Natural killer cell treated with Interleukin-12 subunit alpha and Interleukin-12 subunit beta and Interleukin-15 and Interleukin-18, amount 100 ng/mL, for 72 hours (primary cell): ENCODE data around the gene PTH2R. TPM values are rescaled to one million over a fixed set of nuclear protein-coding genes. Genes with fewer than 3 reads are reported as not detected.
A peak's percentile ranks its signal among the peaks of the same experiment; 100 is the strongest.
"Not testable (repeated sequence)": the region's sequence is repeated elsewhere in the genome, so short reads cannot be mapped to it uniquely, and the experiment has no call there.

Experiments
- ATAC-seq, 2 donors: fragments of 150-1000 bp; cut with Tn5 transposase in 1 of 2; sonication (Bioruptor Pico), chemical (Tn5 transposase) in 1 of 2; 2 replicates each; pipeline ENCODE4 v1.10.0; 2021
- DNase-seq: peaks from one replicate; pipeline ENCODE4 v3.0.0; 2022; ENCODE audit warnings: low spot score
- H3K27ac Mint-ChIP-seq, 2 donors: 1 replicate in 1 of 2; 2 replicates in 1 of 2; pipeline ENCODE4 v1.8.0; 2022; ENCODE audit warnings: mixed read lengths in 2 of 2, mild to moderate bottlenecking in 1 of 2, moderate library complexity in 1 of 2
- H3K27me3 Mint-ChIP-seq, 2 donors: 1 replicate in 1 of 2; 2 replicates in 1 of 2; pipeline ENCODE4 v1.8.0; 2022; ENCODE audit warnings: mixed read lengths in 2 of 2
- H3K36me3 Mint-ChIP-seq: one replicate; pipeline ENCODE4 v1.8.0; 2022; ENCODE audit warnings: mixed read lengths
- H3K4me1 Mint-ChIP-seq, 2 donors: 1 replicate in 1 of 2; 2 replicates in 1 of 2; pipeline ENCODE4 v1.8.0; 2022; ENCODE audit warnings: low read depth in 2 of 2, mixed read lengths in 2 of 2, mild to moderate bottlenecking in 1 of 2
- H3K4me3 Mint-ChIP-seq: one replicate; pipeline ENCODE4 v1.8.0; 2022; ENCODE audit warnings: mixed read lengths
- H3K9me3 Mint-ChIP-seq: 2 replicates; pipeline ENCODE4 v1.8.0; 2022; ENCODE audit warnings: mixed read lengths
- total RNA-seq, 2 donors: library from RNA; stranded (reverse); gene quantifications; one replicate each; pipeline ENCODE4 v1.2.3, GENCODE V29; 2022

The PTH2R gene
- total RNA-seq, 2 donors from 2014 or later = not detected

DNA sequence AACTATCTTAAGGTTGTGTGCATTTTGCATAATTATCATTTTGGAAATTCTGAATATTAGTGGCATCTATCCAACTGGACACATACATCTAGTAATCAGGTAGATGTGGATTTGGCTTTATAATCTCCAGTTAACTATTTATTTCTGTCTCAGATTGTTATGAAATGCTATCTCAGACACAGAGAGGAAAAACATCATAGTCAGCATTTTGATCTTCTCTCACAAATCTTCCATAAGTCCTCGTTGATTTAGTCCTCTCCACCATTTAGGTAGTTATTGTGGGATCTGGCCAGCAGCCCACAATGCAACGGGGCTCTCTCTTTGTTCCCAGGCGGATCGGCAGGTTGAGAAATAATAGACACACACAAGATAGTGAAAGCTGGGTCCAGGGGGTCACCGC lies 75.4 kb downstream of the PTH2R start:
- H3K27ac Mint-ChIP-seq, ATAC-seq, H3K4me3 Mint-ChIP-seq, H3K27me3 Mint-ChIP-seq, H3K9me3 Mint-ChIP-seq, H3K4me1 Mint-ChIP-seq, DNase-seq, H3K36me3 Mint-ChIP-seq: not testable (repeated sequence)

DNA sequence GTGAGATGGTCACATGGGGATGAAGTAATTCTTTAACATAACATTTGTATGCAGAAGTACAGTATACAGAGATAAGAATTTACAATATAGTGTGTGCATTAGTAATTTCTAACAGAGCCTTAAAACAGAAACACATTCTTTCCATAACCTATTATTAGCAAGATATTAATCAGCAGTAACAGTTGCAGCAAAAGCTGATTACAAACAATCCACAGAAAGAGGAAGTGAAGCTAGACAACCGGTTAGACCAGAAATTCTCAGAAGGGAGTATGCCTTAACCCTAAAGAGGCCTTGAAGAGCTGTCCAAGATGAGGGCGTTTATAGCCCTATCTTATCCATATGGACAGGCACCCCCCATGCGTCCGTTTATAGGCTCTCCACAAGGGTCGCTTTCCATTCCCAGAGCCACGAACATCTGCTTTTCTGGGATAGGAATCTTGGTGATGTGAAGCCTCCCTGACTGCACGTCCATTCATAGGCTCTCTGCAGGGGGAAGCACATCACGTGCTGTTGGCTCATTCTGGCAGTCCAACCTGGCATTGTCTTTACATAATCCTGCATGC lies 75.9 kb downstream of the PTH2R start:
- H3K36me3 Mint-ChIP-seq, H3K4me3 Mint-ChIP-seq, DNase-seq, H3K4me1 Mint-ChIP-seq, H3K9me3 Mint-ChIP-seq, ATAC-seq, H3K27me3 Mint-ChIP-seq, H3K27ac Mint-ChIP-seq: not testable (repeated sequence)

DNA sequence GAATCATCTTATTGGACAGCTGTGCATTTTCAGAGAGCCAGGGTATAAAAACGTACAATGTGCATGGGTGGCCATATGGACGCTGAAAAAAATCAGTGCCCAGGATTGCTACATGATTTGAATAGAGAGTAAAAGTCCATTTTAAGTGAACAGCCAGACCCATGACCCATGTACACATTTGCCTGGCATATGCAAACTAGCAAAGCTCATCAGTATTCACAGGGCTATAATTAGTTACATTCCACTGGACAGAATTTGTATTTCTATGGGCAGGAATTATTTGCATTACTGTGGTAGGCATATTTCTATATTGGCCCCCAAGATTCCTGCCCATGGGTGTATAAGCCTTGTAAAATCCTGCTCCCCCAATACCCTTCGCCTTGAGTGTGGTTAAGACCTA lies 78.8 kb downstream of the PTH2R start:
- Mint-ChIP-seq H3K27me3 (no peaks in the 10 kb centered on the region), H3K4me1 (no peaks in the 10 kb centered on the region), H3K9me3 (peaks cover 3% of the 10 kb centered on the region), H3K4me3 (no peak overlapping the region), H3K36me3 (no peaks in the 10 kb centered on the region), H3K27ac (no peak overlapping the region)
- no peak for DNase-seq
- ATAC-seq = no peak

DNA sequence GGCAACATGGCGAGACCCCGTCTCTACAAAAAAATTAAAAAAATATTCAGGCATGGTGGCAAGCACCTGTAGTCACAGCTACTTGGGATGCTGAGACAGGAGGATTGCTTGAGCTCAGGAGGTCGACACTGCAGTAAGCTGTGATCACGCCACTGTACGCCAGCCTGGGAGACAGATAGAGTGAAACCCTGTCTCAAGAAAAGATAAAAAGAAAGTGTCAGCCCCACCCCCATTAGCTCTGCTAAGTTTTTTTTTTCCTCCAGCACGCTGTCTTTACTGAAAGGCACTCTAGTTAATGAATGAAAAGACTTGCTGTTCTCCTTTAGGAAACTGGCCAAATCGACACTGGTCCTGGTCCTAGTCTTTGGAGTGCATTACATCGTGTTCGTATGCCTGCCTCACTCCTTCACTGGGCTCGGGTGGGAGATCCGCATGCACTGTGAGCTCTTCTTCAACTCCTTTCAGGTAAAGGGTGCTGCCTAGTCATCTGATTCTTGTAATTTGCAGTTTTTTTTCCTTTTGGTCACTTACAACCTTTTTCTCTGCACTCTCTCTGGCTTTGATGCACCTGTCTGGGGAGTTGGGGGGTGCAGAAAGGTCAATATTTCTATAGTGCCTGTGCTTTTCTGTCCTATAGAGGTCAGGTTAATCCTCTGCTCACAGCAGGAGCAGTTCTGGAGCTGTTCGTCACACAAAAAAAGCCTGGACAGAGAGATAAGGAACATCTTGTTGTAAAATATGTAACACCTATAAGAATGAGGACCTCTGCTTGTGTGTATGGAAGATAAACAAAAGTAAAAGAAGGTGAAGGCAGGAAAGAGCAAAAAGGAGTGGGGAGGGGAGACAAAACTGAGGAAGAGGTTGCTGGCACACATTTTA lies 82.3 kb downstream of the PTH2R start:
- ATAC-seq (no peak), DNase-seq (no peak)
- Mint-ChIP-seq H3K9me3 (peaks cover 3% of the 10 kb centered on the region), H3K36me3 (no peaks in the 10 kb centered on the region), H3K4me1 (peaks cover 0 to 2% of the 10 kb centered on the region in 2 donors), H3K4me3 (no peak overlapping the region), H3K27ac (no peak overlapping the region), H3K27me3 (no peaks in the 10 kb centered on the region)

DNA sequence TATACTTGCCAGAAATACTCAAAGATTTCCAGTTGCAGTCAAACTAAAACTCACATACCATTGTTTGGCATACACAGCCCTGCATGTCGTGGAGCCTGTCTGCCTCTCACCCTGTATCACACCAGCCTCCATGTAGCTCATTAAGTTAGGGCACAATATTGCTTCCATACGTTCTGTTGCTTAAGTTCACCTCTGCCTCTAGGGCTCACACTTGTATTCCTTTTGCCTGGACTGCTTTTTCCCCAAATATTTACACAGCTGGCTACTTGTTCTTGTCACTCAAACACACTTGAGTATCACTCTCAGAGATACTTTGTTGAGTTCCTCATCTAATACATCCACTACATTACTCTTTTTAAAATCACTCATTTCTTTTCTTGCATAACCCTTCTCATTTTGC lies 83.1 kb downstream of the PTH2R start:
- H3K4me1 Mint-ChIP-seq = peaks cover 0 to 2% of the 10 kb centered on the region in 2 donors

DNA sequence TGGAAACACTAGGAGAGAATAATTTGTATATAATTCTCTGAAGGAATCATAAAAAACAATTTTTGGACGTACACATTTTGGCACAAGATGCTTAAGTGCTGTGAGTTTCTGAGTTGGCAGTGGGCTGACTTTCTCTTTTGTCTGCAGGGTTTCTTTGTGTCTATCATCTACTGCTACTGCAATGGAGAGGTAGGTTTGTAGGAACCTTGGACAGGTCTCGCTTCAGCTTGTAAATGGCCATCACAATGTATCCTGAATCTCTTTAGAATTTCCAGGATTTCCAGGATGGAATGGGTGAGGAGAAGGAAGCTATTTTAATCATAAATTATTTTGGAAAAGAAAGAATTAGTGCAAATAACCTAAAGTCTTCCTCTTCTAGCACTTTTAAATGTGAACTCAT lies 83.9 kb downstream of the PTH2R start:
- Mint-ChIP-seq H3K27me3 (no peaks in the 10 kb centered on the region), H3K9me3 (peaks cover 3% of the 10 kb centered on the region), H3K4me1 (peaks cover 0 to 2% of the 10 kb centered on the region in 2 donors), H3K4me3 (no peak overlapping the region), H3K36me3 (no peaks in the 10 kb centered on the region), H3K27ac (no peak overlapping the region)
- ATAC-seq = no peak
- no peak for DNase-seq

More for the DNA sequence above, 83.1 kb downstream of the PTH2R start:
- Mint-ChIP-seq H3K9me3 (peaks cover 3% of the 10 kb centered on the region), H3K4me3 (no peak overlapping the region), H3K27ac (no peak overlapping the region), H3K27me3 (no peaks in the 10 kb centered on the region), H3K36me3 (no peaks in the 10 kb centered on the region)
- no peak for ATAC-seq
- no peak for DNase-seq

DNA sequence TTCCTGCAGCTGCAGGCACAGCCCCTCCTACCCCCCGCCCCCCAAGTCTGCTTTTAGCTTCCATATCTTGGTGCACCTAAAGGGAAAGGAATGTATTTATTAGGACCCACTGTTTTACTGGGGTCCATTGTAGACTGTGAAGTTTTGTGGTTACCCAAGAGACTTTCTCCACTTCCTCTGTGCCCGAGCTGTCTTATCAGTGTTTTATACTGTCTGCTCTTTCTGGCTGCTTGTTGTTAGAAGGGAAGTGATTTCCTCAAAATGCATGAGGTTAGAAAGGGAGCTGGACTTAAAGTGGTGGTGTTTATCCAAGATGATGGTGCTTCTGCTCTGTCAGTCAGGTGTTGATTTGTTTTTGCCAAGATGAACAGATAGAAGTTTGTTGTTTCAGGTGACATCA lies 85.0 kb downstream of the PTH2R start:
- ATAC-seq (no peak), DNase-seq (no peak)
- H3K4me1 Mint-ChIP-seq = peaks cover 0 to 2% of the 10 kb centered on the region in 2 donors
- H3K36me3 Mint-ChIP-seq = no peaks in the 10 kb centered on the region
- peaks cover 3% of the 10 kb centered on the region for H3K9me3 Mint-ChIP-seq
- no peak overlapping the region for H3K4me3 Mint-ChIP-seq
- no peaks in the 10 kb centered on the region for H3K27me3 Mint-ChIP-seq
- H3K27ac Mint-ChIP-seq = no peak overlapping the region

DNA sequence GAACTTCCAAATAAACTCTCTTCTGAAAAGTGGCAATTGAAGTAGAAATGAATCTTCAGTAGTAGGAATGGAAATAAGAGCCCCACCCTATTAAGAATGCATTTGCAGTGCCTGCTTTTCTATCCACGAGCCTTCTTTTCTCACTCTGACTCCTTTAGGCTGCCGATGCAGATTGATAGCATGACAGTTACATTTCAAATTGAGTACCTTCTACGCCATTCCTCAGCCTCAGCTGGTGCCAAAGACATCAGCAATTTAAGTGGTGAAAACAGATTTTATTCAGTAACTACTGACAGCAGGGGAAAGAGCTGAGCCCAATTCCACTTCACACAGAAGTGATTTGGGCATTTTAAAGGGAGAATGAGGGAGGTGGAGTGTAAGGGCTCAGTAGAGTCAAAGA lies 85.5 kb downstream of the PTH2R start:
- Mint-ChIP-seq H3K4me3 (no peak overlapping the region), H3K9me3 (peaks cover 2% of the 10 kb centered on the region), H3K36me3 (no peaks in the 10 kb centered on the region), H3K27ac (no peak overlapping the region), H3K27me3 (no peaks in the 10 kb centered on the region), H3K4me1 (peaks cover 0 to 2% of the 10 kb centered on the region in 2 donors)
- ATAC-seq (no peak), DNase-seq (no peak)

DNA sequence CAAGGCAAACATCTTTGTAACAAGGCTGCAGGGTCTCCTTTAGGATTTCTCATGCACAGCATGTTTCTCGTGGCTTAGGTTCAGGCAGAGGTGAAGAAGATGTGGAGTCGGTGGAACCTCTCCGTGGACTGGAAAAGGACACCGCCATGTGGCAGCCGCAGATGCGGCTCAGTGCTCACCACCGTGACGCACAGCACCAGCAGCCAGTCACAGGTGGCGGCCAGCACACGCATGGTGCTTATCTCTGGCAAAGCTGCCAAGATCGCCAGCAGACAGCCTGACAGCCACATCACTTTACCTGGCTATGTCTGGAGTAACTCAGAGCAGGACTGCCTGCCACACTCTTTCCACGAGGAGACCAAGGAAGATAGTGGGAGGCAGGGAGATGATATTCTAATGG lies 86.6 kb downstream of the PTH2R start:
- H3K4me3 Mint-ChIP-seq = no peak overlapping the region
- no peaks in the 10 kb centered on the region for H3K27me3 Mint-ChIP-seq
- DNase-seq = no peak
- H3K4me1 Mint-ChIP-seq = peaks cover 0 to 2% of the 10 kb centered on the region in 2 donors
- no peak overlapping the region for H3K27ac Mint-ChIP-seq
- H3K9me3 Mint-ChIP-seq = no peaks in the 10 kb centered on the region
- no peak for ATAC-seq
- H3K36me3 Mint-ChIP-seq = no peaks in the 10 kb centered on the region

DNA sequence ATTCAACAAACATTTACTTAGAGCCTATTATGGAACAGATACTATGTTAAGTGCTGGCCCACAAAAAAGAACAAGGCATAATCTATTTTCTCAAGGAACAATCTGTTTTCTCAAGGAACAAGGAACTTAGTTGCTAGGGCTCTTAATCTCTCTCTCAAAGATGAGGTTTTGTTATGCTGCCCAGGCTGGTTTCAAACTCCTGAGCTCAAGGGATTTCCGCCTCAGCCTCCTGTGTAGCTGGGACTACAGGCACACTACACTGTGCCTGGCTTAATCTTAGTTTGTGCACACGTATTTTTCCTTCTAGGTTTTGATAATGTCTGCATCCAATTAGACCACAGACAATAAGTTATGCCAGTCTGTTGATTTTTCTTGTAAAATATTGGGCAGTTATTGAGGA lies 89.5 kb downstream of the PTH2R start:
- Mint-ChIP-seq H3K9me3 (no peaks in the 10 kb centered on the region), H3K36me3 (no peaks in the 10 kb centered on the region), H3K27ac (no peak overlapping the region), H3K27me3 (no peaks in the 10 kb centered on the region), H3K4me1 (peaks cover 0 to 2% of the 10 kb centered on the region in 2 donors), H3K4me3 (no peak overlapping the region)
- ATAC-seq (no peak), DNase-seq (no peak)

DNA sequence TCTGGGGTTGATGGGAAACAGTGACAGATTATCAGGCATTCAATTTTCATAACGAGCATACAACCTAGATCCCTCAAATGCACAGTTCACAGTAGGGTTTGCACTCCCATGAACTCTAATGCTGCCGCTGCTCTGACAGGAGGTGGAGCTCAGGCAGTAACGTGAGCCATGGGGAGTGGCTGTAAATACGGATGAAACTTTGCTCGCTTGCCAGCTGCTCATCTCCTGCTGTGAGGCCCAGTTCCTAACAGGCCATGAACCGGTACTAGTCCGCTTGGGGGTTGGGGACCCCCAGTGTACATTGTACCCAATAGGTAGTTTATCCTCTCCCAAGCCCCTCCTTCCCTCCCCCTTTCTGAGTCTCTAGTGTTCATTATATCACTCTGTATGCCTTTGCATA lies 94.6 kb downstream of the PTH2R start:
- ATAC-seq = peak in 1 of 2 donors; percentile 43
- H3K27me3 Mint-ChIP-seq = no peaks in the 10 kb centered on the region

DNA sequence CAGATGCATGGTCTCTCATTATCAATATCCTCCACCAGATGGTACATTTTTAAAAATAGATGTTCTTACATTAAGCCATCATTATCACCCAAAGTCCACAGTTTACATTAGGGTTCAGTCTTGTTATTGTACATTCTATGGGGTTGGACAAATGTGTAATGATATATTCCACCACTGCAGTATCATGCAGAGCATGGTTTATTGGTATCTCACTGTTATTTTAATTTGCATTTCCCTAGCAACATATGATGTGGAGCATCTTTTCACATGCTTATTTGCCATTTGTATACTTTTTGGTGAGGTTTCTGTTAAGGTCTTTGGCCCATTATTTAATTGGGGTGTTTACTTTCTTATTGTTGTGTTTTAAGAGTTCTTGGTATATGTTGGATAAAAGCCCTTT lies 95.7 kb downstream of the PTH2R start:
- DNase-seq = no peak
- peaks cover 4% of the 10 kb centered on the region for H3K36me3 Mint-ChIP-seq

More for the DNA sequence above, 94.6 kb downstream of the PTH2R start:
- DNase-seq = no peak
- Mint-ChIP-seq H3K4me1 (no peaks in the 10 kb centered on the region), H3K27ac (no peak overlapping the region), H3K9me3 (peaks cover 3% of the 10 kb centered on the region), H3K4me3 (no peak overlapping the region), H3K36me3 (no peaks in the 10 kb centered on the region)

DNA sequence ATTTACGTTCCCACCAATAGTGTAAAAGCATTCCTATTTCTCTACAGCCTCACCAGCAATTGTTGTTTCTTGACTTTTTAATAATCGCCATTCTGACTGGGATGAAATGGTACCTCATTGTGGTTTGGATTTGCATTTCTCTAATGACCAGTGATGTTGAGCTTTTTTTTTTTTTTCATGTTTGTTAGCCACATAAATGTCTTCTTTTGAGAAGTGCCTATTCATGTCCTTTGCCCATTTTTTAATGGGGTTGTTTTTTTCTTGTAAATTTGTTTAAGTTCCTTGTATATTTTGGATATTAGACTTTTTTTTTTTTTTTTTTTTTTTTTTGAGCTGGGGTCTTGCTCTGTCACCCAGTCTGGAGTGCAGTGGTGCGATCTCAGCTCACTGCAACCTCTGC lies 98.8 kb downstream of the PTH2R start:
- not testable (repeated sequence) for DNase-seq, ATAC-seq, H3K4me3 Mint-ChIP-seq, H3K36me3 Mint-ChIP-seq, H3K27me3 Mint-ChIP-seq, H3K27ac Mint-ChIP-seq, H3K4me1 Mint-ChIP-seq
- H3K9me3 Mint-ChIP-seq = peaks cover 20% of the 10 kb centered on the region

More for the DNA sequence above, 95.7 kb downstream of the PTH2R start:
- Mint-ChIP-seq H3K27me3 (no peaks in the 10 kb centered on the region), H3K4me3 (no peak overlapping the region), H3K4me1 (no peaks in the 10 kb centered on the region), H3K9me3 (peaks cover 6% of the 10 kb centered on the region), H3K27ac (no peak overlapping the region)
- no peak for ATAC-seq

DNA sequence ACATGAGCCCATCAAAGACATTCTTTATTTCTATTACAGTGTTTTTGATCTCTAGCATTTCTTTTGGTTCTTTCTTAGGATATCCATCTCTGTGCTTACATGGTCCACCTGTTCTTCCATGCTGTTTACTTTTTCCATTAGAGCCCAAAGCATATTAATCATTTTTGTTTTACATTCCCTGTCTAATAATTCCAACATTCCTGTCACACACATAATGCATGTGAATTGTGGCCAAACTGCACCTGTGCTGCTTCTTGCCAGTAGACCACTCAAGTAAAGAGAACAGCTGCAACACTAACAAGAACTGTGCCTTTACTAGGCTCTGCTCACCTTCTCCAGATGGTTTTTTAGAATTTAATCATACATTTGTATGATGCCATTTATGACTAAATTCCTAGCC lies 103.0 kb downstream of the PTH2R start:
- DNase-seq (no peak), ATAC-seq (no peak)
- Mint-ChIP-seq H3K36me3 (peaks cover 9% of the 10 kb centered on the region), H3K27ac (no peak overlapping the region), H3K4me1 (no peaks in the 10 kb centered on the region), H3K27me3 (no peaks in the 10 kb centered on the region), H3K9me3 (peaks cover 17% of the 10 kb centered on the region), H3K4me3 (no peak overlapping the region)
